Activated CD4-positive, alpha-beta T cell treated with anti-CD3 and anti-CD28 coated beads, Interleukin-2, amount 10 ng/mL, durations not matched to agents 7 days and 5 days (primary cell): ENCODE measurements around the gene ATP1A4. TPM values are rescaled to one million over a fixed set of nuclear protein-coding genes. Genes with fewer than 3 reads are reported as not detected.
"Not testable (repeated sequence)": the region's sequence is repeated elsewhere in the genome, so short reads cannot be mapped to it uniquely, and the experiment has no call there.

Experiments used
- CTCF ChIA-PET: fragments of 350-600 bp; sonication (Branson Sonifier 250); formaldehyde crosslinking; loops from one replicate; lab custom pipeline; 2021; ENCODE audit warnings: antibody characterized with exemption; lab: Charles Lee
- POLR2A ChIA-PET: fragments of 350-600 bp; sonication (Branson Sonifier 250); formaldehyde crosslinking; loops from one replicate; lab custom pipeline; 2021; ENCODE audit warnings: antibody characterized with exemption; lab: Charles Lee
- DNase-seq: peaks from one replicate; pipeline ENCODE4 v3.0.0-alpha.2; 2020
- H3K27ac Mint-ChIP-seq: one replicate; pipeline ENCODE4 v1.8.0; 2021; ENCODE audit warnings: mild to moderate bottlenecking, moderate library complexity, mixed read lengths
- H3K27me3 Mint-ChIP-seq: one replicate; pipeline ENCODE4 v1.8.0; 2021; ENCODE audit warnings: mixed read lengths
- H3K36me3 Mint-ChIP-seq: one replicate; pipeline ENCODE4 v1.8.0; 2021; ENCODE audit warnings: low read depth, mixed read lengths
- H3K4me1 Mint-ChIP-seq: one replicate; pipeline ENCODE4 v1.8.0; 2021; ENCODE audit warnings: mixed read lengths
- H3K4me3 Mint-ChIP-seq: one replicate; pipeline ENCODE4 v1.8.0; 2021; ENCODE audit warnings: mild to moderate bottlenecking, moderate library complexity, mixed read lengths
- H3K9me3 Mint-ChIP-seq: one replicate; pipeline ENCODE4 v1.8.0; 2021; ENCODE audit warnings: mixed read lengths
- total RNA-seq, 2 experiments: library from RNA; stranded (reverse); gene quantifications; one replicate each; pipeline ENCODE4 v1.2.3, GENCODE V29; 2021

The ATP1A4 gene
- total RNA-seq, 2 experiments from 2014 or later: not detected

GRCh38 chr1:160115545-160116282 lies 35.7 kb upstream of the ATP1A4 start, which contains the start of gene ATP1A2:
Gene ATP1A2, plus strand, starts transcription at chr1:160115759. Its CDS starts 103 bp downstream, at chr1:160115862.
- H3K4me3 Mint-ChIP-seq: no peak within 1 kb of the TSS
- H3K36me3 Mint-ChIP-seq: no peaks in the 10 kb centered on the region
- peaks cover 5% of the 10 kb centered on the region for H3K27me3 Mint-ChIP-seq
- no peaks in the 10 kb centered on the region for H3K4me1 Mint-ChIP-seq
- no peaks in the 10 kb centered on the region for H3K9me3 Mint-ChIP-seq
- CTCF ChIA-PET: no interaction called here
- POLR2A ChIA-PET: no interaction called here
- DNase-seq: no peak
- H3K27ac Mint-ChIP-seq: no peak within 1 kb of the TSS

- ChIA-PET CTCF (interaction anchor here (1.1 to 1.2 kb wide), 4 partner anchors 15 to 36 kb away, joined by 3 read pairs; partner anchors contain the start of gene ATP1A4), POLR2A (no interaction called here)
Observed at GRCh38 chr1:160116283-160117147, 34.9 kb upstream of the ATP1A4 start.

GRCh38 chr1:160117300-160117699 lies 34.1 kb upstream of the ATP1A4 start:
- H3K36me3 Mint-ChIP-seq: no peaks in the 10 kb centered on the region
- POLR2A ChIA-PET: no interaction called here
- H3K9me3 Mint-ChIP-seq: no peaks in the 10 kb centered on the region
- no peak overlapping the region for H3K4me3 Mint-ChIP-seq
- H3K4me1 Mint-ChIP-seq: no peaks in the 10 kb centered on the region
- no peak overlapping the region for H3K27ac Mint-ChIP-seq
- DNase-seq: no peak
- peaks cover 5% of the 10 kb centered on the region for H3K27me3 Mint-ChIP-seq
- CTCF ChIA-PET: interaction anchor here (0.7 to 1.2 kb wide), 5 partner anchors 10 to 35 kb away, joined by 3 read pairs; partner anchors contain the start of gene ATP1A4

More at GRCh38 chr1:160116283-160117147, 34.9 kb upstream of the ATP1A4 start:
- Mint-ChIP-seq H3K4me3 (no peak overlapping the region), H3K27ac (no peak overlapping the region), H3K4me1 (no peaks in the 10 kb centered on the region), H3K27me3 (peaks cover 5% of the 10 kb centered on the region), H3K36me3 (no peaks in the 10 kb centered on the region), H3K9me3 (no peaks in the 10 kb centered on the region)
- no peak for DNase-seq

- peaks cover 5% of the 10 kb centered on the region for H3K27me3 Mint-ChIP-seq
- no peaks in the 10 kb centered on the region for H3K36me3 Mint-ChIP-seq
- no peaks in the 10 kb centered on the region for H3K4me1 Mint-ChIP-seq
- no peaks in the 10 kb centered on the region for H3K9me3 Mint-ChIP-seq
- ChIA-PET CTCF (interaction anchor here (0.6 to 1.2 kb wide), 7 partner anchors 10 to 1174 kb away, joined by 3 to 4 read pairs (median 3); partner anchors contain the start of gene ATP1A4), POLR2A (no interaction called here)
- H3K4me3 Mint-ChIP-seq: no peak overlapping the region
- no peak for DNase-seq
- no peak overlapping the region for H3K27ac Mint-ChIP-seq
Observed at GRCh38 chr1:160117709-160118183, 33.7 kb upstream of the ATP1A4 start.

- no peak for DNase-seq
- ChIA-PET POLR2A (no interaction called here), CTCF (interaction anchor here (1.0 to 1.1 kb wide), 2 partner anchors 101 to 258 kb away, joined by 3 read pairs; no protein-coding TSS in a partner anchor)
- Mint-ChIP-seq H3K36me3 (no peaks in the 10 kb centered on the region), H3K27me3 (peaks cover 5% of the 10 kb centered on the region), H3K9me3 (no peaks in the 10 kb centered on the region), H3K4me3 (no peak overlapping the region), H3K4me1 (no peaks in the 10 kb centered on the region), H3K27ac (no peak overlapping the region)
Observed at GRCh38 chr1:160118928-160119327, 32.5 kb upstream of the ATP1A4 start.

- POLR2A ChIA-PET: no interaction called here
- Mint-ChIP-seq H3K27ac (no peak overlapping the region), H3K36me3 (no peaks in the 10 kb centered on the region), H3K9me3 (no peaks in the 10 kb centered on the region), H3K4me3 (no peak overlapping the region), H3K4me1 (no peaks in the 10 kb centered on the region), H3K27me3 (peaks cover 3% of the 10 kb centered on the region)
- DNase-seq: no peak
- CTCF ChIA-PET: no interaction called here
Observed at GRCh38 chr1:160120797-160121196, 30.6 kb upstream of the ATP1A4 start.

GRCh38 chr1:160121388-160121787 lies 30.0 kb upstream of the ATP1A4 start:
- H3K36me3 Mint-ChIP-seq: no peaks in the 10 kb centered on the region
- H3K27me3 Mint-ChIP-seq: peaks cover 3% of the 10 kb centered on the region
- no peaks in the 10 kb centered on the region for H3K4me1 Mint-ChIP-seq
- no peak overlapping the region for H3K4me3 Mint-ChIP-seq
- H3K27ac Mint-ChIP-seq: no peak overlapping the region
- CTCF ChIA-PET: no interaction called here
- H3K9me3 Mint-ChIP-seq: no peaks in the 10 kb centered on the region
- no peak for DNase-seq
- POLR2A ChIA-PET: no interaction called here

GRCh38 chr1:160122978-160123495 lies 28.4 kb upstream of the ATP1A4 start:
- no peaks in the 10 kb centered on the region for H3K9me3 Mint-ChIP-seq
- DNase-seq: no peak
- H3K27me3 Mint-ChIP-seq: peaks cover 3% of the 10 kb centered on the region
- H3K4me3 Mint-ChIP-seq: no peak overlapping the region
- ChIA-PET CTCF (interaction anchor here (0.6 to 1.3 kb wide), 3 partner anchors 14 to 249 kb away, joined by 3 to 4 read pairs (median 3); no protein-coding TSS in a partner anchor), POLR2A (no interaction called here)
- no peaks in the 10 kb centered on the region for H3K4me1 Mint-ChIP-seq
- H3K36me3 Mint-ChIP-seq: no peaks in the 10 kb centered on the region
- no peak overlapping the region for H3K27ac Mint-ChIP-seq

GRCh38 chr1:160123726-160124125 lies 27.7 kb upstream of the ATP1A4 start:
- Mint-ChIP-seq H3K4me1 (no peaks in the 10 kb centered on the region), H3K9me3 (no peaks in the 10 kb centered on the region), H3K36me3 (no peaks in the 10 kb centered on the region), H3K4me3 (no peak overlapping the region), H3K27me3 (no peaks in the 10 kb centered on the region), H3K27ac (no peak overlapping the region)
- ChIA-PET CTCF (no interaction called here), POLR2A (no interaction called here)
- no peak for DNase-seq

GRCh38 chr1:160124705-160125478 lies 26.5 kb upstream of the ATP1A4 start:
- POLR2A ChIA-PET: no interaction called here
- DNase-seq: no peak
- Mint-ChIP-seq H3K27me3 (no peaks in the 10 kb centered on the region), H3K4me1 (no peaks in the 10 kb centered on the region), H3K9me3 (no peaks in the 10 kb centered on the region), H3K36me3 (no peaks in the 10 kb centered on the region), H3K27ac (no peak overlapping the region), H3K4me3 (no peak overlapping the region)
- CTCF ChIA-PET: interaction anchor here (0.5 to 1.4 kb wide), 3 partner anchors 10 to 117 kb away, joined by 3 read pairs; no protein-coding TSS in a partner anchor

GRCh38 chr1:160125746-160126145 lies 25.7 kb upstream of the ATP1A4 start:
- Mint-ChIP-seq H3K9me3 (no peaks in the 10 kb centered on the region), H3K27me3 (no peaks in the 10 kb centered on the region), H3K4me3 (no peak overlapping the region), H3K4me1 (no peaks in the 10 kb centered on the region), H3K27ac (no peak overlapping the region), H3K36me3 (no peaks in the 10 kb centered on the region)
- DNase-seq: no peak
- ChIA-PET POLR2A (no interaction called here), CTCF (interaction anchor here (1.4 kb wide), 1 partner anchor 24 kb away, joined by 3 read pairs; no protein-coding TSS in a partner anchor)

- DNase-seq, H3K27ac Mint-ChIP-seq, H3K4me3 Mint-ChIP-seq, H3K9me3 Mint-ChIP-seq, CTCF ChIA-PET, POLR2A ChIA-PET, H3K4me1 Mint-ChIP-seq, H3K27me3 Mint-ChIP-seq, H3K36me3 Mint-ChIP-seq: not testable (repeated sequence)
Observed at GRCh38 chr1:160126342-160126741, 25.1 kb upstream of the ATP1A4 start.
